NCI-H526 (cell line): ENCODE results near the gene HLA-E.
"Not testable (repeated sequence)": the region's sequence is repeated elsewhere in the genome, so short reads cannot be mapped to it uniquely, and the experiment has no call there.

Experiments
- DNase-seq, 2 experiments: peaks; one replicate each; lab custom pipeline; 2025; lab: John Stamatoyannopoulos, UW

HLA-E gene

GRCh38 chr6:30481211-30481964 lies 7.9 kb upstream of the HLA-E start:
- no peak for DNase-seq

GRCh38 chr6:30481965-30482644 lies 7.2 kb upstream of the HLA-E start:
- DNase-seq = peak; percentile 27 to 90

DNA sequence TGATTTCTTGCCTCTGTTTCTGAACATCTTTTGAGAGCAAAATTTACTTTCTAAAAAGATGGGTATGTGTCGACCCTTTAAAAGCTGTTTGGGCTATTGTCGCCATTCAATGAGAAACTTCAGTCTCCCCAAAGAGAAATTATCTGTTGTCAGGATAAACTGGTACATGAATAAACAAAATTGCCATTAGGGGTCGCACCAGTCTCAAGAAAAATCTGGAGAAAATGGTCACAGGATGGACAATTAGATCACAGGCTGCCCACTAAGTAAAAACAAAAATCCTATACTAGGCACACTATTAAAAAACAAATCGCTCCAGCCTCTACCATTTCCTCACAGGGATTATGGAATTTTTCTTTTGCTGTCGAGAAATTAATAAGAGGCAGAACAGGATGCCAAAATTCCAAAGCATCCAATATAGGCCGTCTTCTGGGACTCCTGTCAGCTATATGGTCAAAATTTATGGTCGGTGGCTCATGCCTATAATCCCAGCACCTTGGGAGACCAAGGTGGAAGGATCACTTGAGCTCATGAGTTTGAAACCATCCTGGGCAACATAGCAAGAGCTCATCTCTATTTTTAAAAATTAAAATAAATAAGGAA lies 5.5 kb upstream of the HLA-E start:
- peak; percentile 48 to 64 for DNase-seq

DNA sequence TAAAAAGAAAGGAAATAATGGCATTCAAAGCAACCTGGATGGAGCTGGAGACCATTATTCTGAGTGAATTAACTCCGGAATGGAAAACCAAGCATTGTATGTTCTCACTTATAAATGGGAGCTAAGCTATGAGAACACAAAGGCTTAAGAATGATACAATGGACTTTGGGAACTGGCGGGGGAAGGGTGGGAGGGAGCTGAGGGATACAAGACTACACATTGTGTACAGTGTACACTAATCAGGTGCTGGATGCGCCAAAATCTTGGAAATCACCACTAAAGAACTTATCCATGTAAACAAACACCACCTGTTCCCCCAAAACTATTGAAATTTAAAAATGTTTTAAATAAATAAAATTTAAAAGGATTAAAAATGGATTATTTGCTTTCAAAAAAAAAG lies 4.1 kb upstream of the HLA-E start:
- DNase-seq = no peak

- no peak for DNase-seq
These were observed 1.4 kb upstream of the HLA-E start for GRCh38 chr6:30487926-30488325.

- DNase-seq = not testable (repeated sequence)
These were observed 620 bp upstream of the HLA-E start for GRCh38 chr6:30488697-30489080.

GRCh38 chr6:30490026-30490876 lies 942 bp downstream of the HLA-E start:
- DNase-seq = peak in 1 of 2 experiments; percentile 72

- not testable (repeated sequence) for DNase-seq
These were observed 2.1 kb downstream of the HLA-E start for GRCh38 chr6:30491291-30491953.

- no peak for DNase-seq
These were observed 3.0 kb downstream of the HLA-E start for GRCh38 chr6:30491991-30492952.

- no peak for DNase-seq
These were observed 4.4 kb downstream of the HLA-E start for GRCh38 chr6:30493643-30494250.

DNA sequence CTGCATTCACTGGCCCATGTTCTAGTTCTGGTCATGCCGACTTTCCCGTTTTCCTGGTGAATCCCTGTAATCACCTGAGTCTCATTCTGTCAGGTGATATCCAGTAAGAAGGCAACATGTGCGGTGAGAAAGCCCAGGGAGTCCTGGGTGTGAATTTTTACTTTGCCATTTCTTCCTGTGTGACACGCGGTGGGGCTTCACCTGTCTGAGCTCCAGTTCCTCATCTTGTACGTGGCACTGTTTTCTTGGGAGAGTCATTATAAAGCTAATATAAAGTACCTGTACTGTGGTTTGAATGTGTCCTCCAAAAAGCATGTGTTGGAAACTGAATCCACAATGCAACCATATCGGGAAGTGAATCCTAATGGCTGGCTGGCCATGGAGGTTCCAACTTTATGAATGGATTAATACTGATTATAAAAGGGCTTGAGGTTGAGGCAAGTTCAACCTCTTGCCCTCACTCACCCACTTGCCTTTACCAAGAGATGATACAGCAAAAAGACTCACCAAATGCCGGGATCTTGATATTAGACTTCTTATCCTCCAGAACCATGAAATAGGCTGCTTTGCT lies 5.1 kb downstream of the HLA-E start:
- no peak for DNase-seq

- not testable (repeated sequence) for DNase-seq
These were observed 5.8 kb downstream of the HLA-E start for GRCh38 chr6:30495060-30495459.

DNA sequence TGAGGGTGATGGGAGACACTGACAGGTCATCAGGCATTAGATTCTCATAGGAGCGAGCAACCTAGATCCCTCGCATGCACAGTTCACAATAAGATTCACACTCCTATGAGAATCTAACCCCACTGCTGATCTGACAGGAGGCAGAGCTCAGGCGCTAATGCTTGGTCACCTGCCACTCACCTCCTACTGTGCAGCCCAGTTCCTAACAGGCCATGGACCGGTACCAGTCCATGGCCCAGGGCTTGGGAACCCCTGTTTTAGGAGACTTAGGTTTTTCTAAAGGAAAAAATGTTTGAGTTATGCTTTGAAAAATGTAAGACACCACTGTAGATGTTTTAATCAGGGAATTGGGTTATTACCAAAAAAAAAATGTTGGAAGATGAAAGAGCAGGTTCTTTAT lies 6.7 kb downstream of the HLA-E start:
- DNase-seq = no peak

DNA sequence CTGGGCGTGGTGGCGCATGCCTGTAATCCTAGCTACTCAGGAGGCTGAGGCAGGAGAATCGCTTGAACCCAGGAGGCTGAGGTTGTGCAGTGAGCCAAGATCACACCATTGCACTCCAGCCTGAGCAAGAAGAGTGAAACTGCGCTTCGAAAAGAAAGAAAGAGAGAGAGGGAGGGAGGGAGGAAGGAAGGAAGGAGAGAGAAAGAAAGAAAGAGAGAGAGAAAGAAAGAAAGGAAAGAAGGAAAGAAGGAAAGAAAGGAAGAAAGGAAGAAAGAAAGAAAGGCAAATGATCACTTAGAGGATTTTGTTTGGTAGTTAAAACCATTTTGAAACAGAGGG lies 7.9 kb downstream of the HLA-E start:
- DNase-seq = not testable (repeated sequence)

GRCh38 chr6:30497714-30498113 lies 8.4 kb downstream of the HLA-E start:
- peak; percentile 25 to 69 for DNase-seq

DNA sequence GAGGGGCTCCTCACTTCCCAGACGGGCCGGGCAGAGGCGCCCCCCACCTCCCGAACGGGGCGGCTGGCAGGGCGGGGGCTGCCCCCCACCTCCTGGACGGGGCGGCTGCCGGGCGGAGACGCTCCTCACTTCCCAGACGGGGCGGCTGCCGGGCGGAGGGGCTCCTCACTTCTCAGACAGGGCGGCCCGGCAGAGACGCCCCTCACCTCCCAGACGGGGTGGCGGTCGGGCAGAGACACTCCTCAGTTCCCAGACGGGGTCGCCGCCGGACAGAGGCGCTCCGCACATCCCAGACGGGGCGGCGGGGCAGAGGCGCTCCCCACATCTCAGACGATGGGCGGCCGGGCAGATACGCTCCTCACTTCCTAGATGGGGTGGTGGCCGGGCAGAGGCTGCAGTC lies 9.4 kb downstream of the HLA-E start:
- not testable (repeated sequence) for DNase-seq

DNA sequence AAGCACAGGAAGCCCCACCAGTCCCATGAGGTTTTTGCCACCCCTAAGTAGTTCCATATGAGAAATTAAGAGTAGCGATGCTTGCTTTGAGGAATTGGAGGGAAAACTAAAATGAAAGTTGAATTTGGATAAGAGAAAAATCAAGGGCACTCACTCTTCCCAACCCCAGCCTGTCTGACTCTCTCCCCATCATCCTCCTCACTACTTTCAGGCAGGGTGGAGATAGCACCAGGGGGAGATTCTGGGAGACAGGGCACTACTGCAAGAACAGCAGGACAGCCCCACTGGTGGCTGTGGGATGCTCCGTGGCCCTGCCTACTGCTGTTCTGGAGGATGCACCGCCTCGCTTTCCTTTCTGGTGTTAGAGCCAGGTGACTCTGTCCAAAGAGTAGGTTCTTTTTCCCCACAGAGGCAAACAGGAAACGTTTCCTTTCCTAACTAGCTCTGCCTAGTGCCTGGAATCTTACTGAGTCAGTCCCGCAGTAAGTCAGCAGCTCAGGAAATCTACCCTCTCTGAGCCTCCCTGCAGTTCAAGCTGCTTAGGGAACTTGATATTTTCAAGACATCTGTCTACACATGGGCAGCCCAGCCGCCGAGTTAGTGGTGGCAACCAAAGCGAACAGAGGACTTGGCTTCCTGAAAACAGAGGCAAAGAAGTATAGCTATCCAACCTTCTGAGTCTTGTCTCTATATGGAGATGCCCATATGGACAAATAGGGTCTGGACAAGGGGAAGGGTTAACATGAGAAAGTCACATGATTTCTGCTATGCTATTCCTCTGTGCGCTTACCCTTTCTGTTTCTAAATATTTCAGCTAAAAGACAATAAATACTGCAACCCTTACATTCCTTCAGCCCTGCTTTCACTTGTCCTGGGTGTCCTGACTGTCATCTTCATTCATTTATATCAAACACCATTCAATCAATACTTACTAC lies 11.4 kb downstream of the HLA-E start:
- no peak for DNase-seq
